Testis (tissue), 3 donors: ENCODE measurements around the gene SLC9A3. TPM values are rescaled to one million over a fixed set of nuclear protein-coding genes. Genes with fewer than 3 reads are reported as not detected.
"Not testable (repeated sequence)": the region's sequence is repeated elsewhere in the genome, so short reads cannot be mapped to it uniquely, and the experiment has no call there.

Experiments
- DNase-seq: peaks from one replicate; pipeline ENCODE4 v3.0.0-alpha.2; 2019
- H3K27ac ChIP-seq, 2 donors: fragments of 200-600 bp; sonication (generic); one replicate each; pipeline ENCODE4 v1.5.1; 2019
- H3K27me3 ChIP-seq: fragments of 200-600 bp; sonication (generic); one replicate; pipeline ENCODE4 v1.5.1; 2019
- H3K36me3 ChIP-seq: fragments of 200-600 bp; sonication (generic); one replicate; pipeline ENCODE4 v1.5.1; 2017; ENCODE audit warnings: low read depth; ENCODE audit errors: missing control alignments
- H3K4me1 ChIP-seq: fragments of 200-600 bp; sonication (generic); one replicate; pipeline ENCODE4 v1.5.1; 2019
- H3K4me3 ChIP-seq, 2 donors: fragments of 200-600 bp; sonication (generic); one replicate each; pipeline ENCODE4 v1.5.1; 2017 to 2019
- H3K9me3 ChIP-seq: fragments of 200-600 bp; sonication (generic); one replicate; pipeline ENCODE4 v1.5.1; 2017
- POLR2A ChIP-seq: fragments of 450-650 bp; IDR thresholded peaks from one replicate; pipeline ENCODE4 v1.6.1; 2017; ENCODE audit warnings: antibody characterized with exemption, mild to moderate bottlenecking, moderate library complexity
- WGBS, 2 donors: methylation state at CpG; one replicate each; pipeline ENCODE4 v1.1.5; 2018; 5-methylcytosine and 5-hydroxymethylcytosine counted together
- intact Hi-C: fragments of 100-400 bp; cut with DNase I; formaldehyde crosslinking; loops from one replicate; pipeline ENCODE4 v1.15.1; 2023; ENCODE audit warnings: low total_unique reads
- polyA plus RNA-seq: library from polyadenylated mRNA; stranded (reverse); fragments of 350-450 nt; fragmentation: Illumina TruSeq; extraction: RNeasy Lipid Tissue Mini Kit (QIAGEN cat#74804); gene quantifications from one replicate; pipeline ENCODE4 v1.2.3, GENCODE V29; 2014; ENCODE audit warnings: low read depth, low replicate concordance; ENCODE audit not compliant: insufficient read depth
- total RNA-seq, 2 donors: library from RNA; depleted of rRNA; stranded (reverse); fragments of >200 nt; gene quantifications; one replicate each; pipeline ENCODE4 v1.2.3, GENCODE V29; 2016
- TF ChIP-seq, protein P1 (sequence below), 3 experiments: fragments of 450-650 bp in 2 of 3; fragments of 200-600 bp in 1 of 3; sonication (generic) in 1 of 3; IDR thresholded peaks; one replicate each; pipeline ENCODE4 v1.5.1; 2016 to 2019; ENCODE audit warnings: antibody characterized with exemption in 3 of 3, mild to moderate bottlenecking in 2 of 3, moderate library complexity in 1 of 3

The SLC9A3 gene
- total and polyA plus RNA-seq, 3 donors from 2014 or later: 2.3 to 3.8 (median 2.6) TPM

GRCh38 chr5:565782-566440 lies 41.7 kb upstream of the SLC9A3 start:
- TF ChIP-seq, protein P1, sequence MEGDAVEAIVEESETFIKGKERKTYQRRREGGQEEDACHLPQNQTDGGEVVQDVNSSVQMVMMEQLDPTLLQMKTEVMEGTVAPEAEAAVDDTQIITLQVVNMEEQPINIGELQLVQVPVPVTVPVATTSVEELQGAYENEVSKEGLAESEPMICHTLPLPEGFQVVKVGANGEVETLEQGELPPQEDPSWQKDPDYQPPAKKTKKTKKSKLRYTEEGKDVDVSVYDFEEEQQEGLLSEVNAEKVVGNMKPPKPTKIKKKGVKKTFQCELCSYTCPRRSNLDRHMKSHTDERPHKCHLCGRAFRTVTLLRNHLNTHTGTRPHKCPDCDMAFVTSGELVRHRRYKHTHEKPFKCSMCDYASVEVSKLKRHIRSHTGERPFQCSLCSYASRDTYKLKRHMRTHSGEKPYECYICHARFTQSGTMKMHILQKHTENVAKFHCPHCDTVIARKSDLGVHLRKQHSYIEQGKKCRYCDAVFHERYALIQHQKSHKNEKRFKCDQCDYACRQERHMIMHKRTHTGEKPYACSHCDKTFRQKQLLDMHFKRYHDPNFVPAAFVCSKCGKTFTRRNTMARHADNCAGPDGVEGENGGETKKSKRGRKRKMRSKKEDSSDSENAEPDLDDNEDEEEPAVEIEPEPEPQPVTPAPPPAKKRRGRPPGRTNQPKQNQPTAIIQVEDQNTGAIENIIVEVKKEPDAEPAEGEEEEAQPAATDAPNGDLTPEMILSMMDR (IDR thresholded peaks at IDR 0.05): no peak
- TF ChIP-seq POLR2A: no peak
- Histone ChIP-seq H3K27me3 (no peaks in the 10 kb centered on the region), H3K4me1 (no peaks in the 10 kb centered on the region), H3K9me3 (no peaks in the 10 kb centered on the region), H3K4me3 (no peak overlapping the region), H3K36me3 (no peaks in the 10 kb centered on the region), H3K27ac (no peak overlapping the region)
- intact Hi-C loops: no loop called here
- 48 to 78% methylated on average over 4 to 20 of the region's 20 CpGs for WGBS, 2 donors
- no peak for DNase-seq

DNA sequence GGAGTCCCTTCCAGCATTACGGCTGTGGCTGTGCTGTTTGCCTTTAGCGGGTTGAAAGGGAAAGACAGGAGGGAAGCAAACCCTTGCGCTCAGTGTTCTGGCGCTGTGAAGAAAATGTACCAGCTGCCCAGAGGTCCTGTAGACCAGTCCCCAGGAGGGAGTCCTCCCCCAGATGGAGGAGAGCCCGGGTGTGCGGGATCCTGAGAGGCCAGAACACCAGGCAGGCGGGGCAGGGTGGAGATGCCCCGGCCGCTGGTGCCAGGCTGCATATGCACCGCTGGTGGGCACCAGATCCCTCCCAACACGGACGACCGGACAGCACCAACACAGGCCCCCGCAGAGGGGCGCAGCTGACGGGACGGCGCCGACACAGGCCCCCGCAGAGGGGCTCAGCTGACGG lies 37.2 kb upstream of the SLC9A3 start:
- no peak for DNase-seq
- intact Hi-C loops: no loop called here
- Histone ChIP-seq H3K27ac (no peak overlapping the region), H3K4me1 (no peaks in the 10 kb centered on the region), H3K36me3 (no peaks in the 10 kb centered on the region), H3K9me3 (no peaks in the 10 kb centered on the region), H3K27me3 (no peaks in the 10 kb centered on the region), H3K4me3 (no peak overlapping the region)
- 36 to 58% methylated on average over 4 to 19 of the region's 21 CpGs for WGBS, 2 donors
- TF ChIP-seq, protein P1 (IDR thresholded peaks at IDR 0.05): no peak
- TF ChIP-seq POLR2A: no peak

GRCh38 chr5:560792-561166 lies 36.5 kb upstream of the SLC9A3 start:
- Histone ChIP-seq H3K9me3 (no peaks in the 10 kb centered on the region), H3K27me3 (no peaks in the 10 kb centered on the region), H3K27ac (no peak overlapping the region), H3K4me3 (no peak overlapping the region), H3K4me1 (no peaks in the 10 kb centered on the region), H3K36me3 (no peaks in the 10 kb centered on the region)
- intact Hi-C loops: no loop called here
- DNase-seq: no peak
- TF ChIP-seq, protein P1 (IDR thresholded peaks at IDR 0.05): no peak
- TF ChIP-seq POLR2A: no peak
- 62 to 72% methylated on average over 12 of the region's 12 CpGs for WGBS, 2 donors

- no peak overlapping the region for H3K27ac ChIP-seq
- no peaks in the 10 kb centered on the region for H3K4me1 ChIP-seq
- H3K4me3 ChIP-seq: no peak overlapping the region
- intact Hi-C loops: no loop called here
- H3K36me3 ChIP-seq: no peaks in the 10 kb centered on the region
- H3K27me3 ChIP-seq: no peaks in the 10 kb centered on the region
- WGBS, 2 donors: 84 to 86% methylated on average over 32 of the region's 32 CpGs
- no peaks in the 10 kb centered on the region for H3K9me3 ChIP-seq
- no peak for DNase-seq
- TF ChIP-seq, protein P1 (IDR thresholded peaks at IDR 0.05): no peak
- TF ChIP-seq POLR2A: no peak
Measured at GRCh38 chr5:558871-559503, 34.7 kb upstream of the SLC9A3 start.

DNA sequence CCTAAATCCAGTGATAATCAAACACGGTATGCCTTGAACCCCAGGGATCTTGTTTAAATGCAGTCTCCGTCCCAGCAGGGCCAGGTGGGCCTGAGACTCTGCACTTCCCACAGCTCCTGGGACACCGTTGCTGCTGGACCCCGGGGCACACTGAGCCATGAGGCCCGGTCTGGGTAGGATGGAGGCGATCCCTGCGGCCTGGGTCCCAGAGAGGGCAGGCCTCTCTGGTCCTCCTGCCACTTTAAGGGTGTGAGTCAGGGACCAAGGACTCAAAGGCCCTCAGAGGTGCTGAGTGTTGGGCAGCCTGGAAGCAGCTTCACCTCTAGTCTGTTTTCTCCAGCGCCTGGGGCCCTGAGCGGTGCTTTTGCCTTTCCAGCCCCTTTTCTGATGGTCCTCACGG lies 34.1 kb upstream of the SLC9A3 start:
- intact Hi-C loops: no loop called here
- H3K27ac ChIP-seq: no peak overlapping the region
- no peak for TF ChIP-seq POLR2A
- TF ChIP-seq, protein P1 (IDR thresholded peaks at IDR 0.05): no peak
- no peaks in the 10 kb centered on the region for H3K27me3 ChIP-seq
- 87 to 91% methylated on average over 9 to 10 of the region's 10 CpGs for WGBS, 2 donors
- no peaks in the 10 kb centered on the region for H3K36me3 ChIP-seq
- H3K4me1 ChIP-seq: no peaks in the 10 kb centered on the region
- H3K9me3 ChIP-seq: no peaks in the 10 kb centered on the region
- DNase-seq: no peak
- H3K4me3 ChIP-seq: no peak overlapping the region

- intact Hi-C loops, H3K4me1 ChIP-seq, H3K27ac ChIP-seq, H3K27me3 ChIP-seq, H3K9me3 ChIP-seq, H3K4me3 ChIP-seq, H3K36me3 ChIP-seq, DNase-seq: not testable (repeated sequence)
- 88 to 97% methylated on average over 3 to 4 of the region's 4 CpGs for WGBS, 2 donors
Measured at GRCh38 chr5:557917-558316, 33.7 kb upstream of the SLC9A3 start.
